Measurements from ENCODE around the gene RICTOR.
A peak's percentile ranks its signal among the peaks of the same experiment; 100 is the strongest.

The RICTOR gene

DNA sequence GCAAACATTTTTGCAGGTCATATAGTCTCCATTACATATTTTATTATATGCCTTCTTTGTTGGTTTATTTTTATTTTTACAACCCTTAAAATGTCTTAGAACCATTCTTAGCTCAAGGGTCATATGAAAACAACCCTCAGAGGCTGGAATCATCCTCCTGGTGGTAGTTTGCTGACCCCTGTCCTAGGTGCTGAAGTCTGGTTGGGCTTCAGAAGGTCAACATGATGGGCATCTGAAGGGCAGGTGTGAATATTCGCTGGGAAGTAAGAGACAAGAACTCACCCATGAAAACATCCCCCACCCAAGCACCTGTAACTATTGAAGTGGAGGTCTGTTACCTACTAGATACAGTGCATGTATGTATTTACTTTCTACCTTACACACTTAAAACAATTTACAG is 153.0 kb downstream of the RICTOR start:
- no CpG with 5 or more reads among the region's 1 CpG for WGBS (ENCODE audit: extremely low coverage, insufficient coverage, low lambda C conversion rate)
- H3K4me1 ChIP-seq (ENCODE audit: control insufficient read depth, low read depth, low read length) = no peaks in the 10 kb centered on the region
- H3K79me1 ChIP-seq (ENCODE audit: low read length) = no peaks in the 10 kb centered on the region
- H2BK15ac ChIP-seq (replicated peaks; ENCODE audit: low read depth) = no peak overlapping the region
- H3K4me3 ChIP-seq (ENCODE audit: low read length) = no peak overlapping the region
- no peak overlapping the region for H3K23ac ChIP-seq (ENCODE audit: low read length)
- H3K27me3 ChIP-seq (ENCODE audit: insufficient read depth, low read length, poor library complexity) = no peaks in the 10 kb centered on the region
- H2AK5ac ChIP-seq (ENCODE audit: low read length) = no peak overlapping the region
- H2BK5ac ChIP-seq (ENCODE audit: low read length) = no peak overlapping the region
- no peak overlapping the region for H2BK120ac ChIP-seq (ENCODE audit: low read depth, low read length)
- H4K8ac ChIP-seq (ENCODE audit: low read depth, low read length) = no peak overlapping the region
- peak; percentile 54 for DNase-seq
- no peak overlapping the region for H3K56ac ChIP-seq (ENCODE audit: low read length)
- H3K4ac ChIP-seq (ENCODE audit: low read depth, low read length) = no peak overlapping the region
- no peak overlapping the region for H3K9ac ChIP-seq (ENCODE audit: low read length)
- no peaks in the 10 kb centered on the region for H3K36me3 ChIP-seq (ENCODE audit: control insufficient read depth, insufficient read depth, low read length)
- no peak overlapping the region for H3K27ac ChIP-seq (ENCODE audit: low read depth, low read length)
- H3K79me2 ChIP-seq (ENCODE audit: control insufficient read depth, insufficient read depth, low read length) = no peaks in the 10 kb centered on the region
- H3K18ac ChIP-seq (ENCODE audit: low read length) = no peak overlapping the region
- no peak overlapping the region for H4K5ac ChIP-seq (ENCODE audit: low read length)
- no peak overlapping the region for H3K4me2 ChIP-seq (ENCODE audit: low read length)

DNA sequence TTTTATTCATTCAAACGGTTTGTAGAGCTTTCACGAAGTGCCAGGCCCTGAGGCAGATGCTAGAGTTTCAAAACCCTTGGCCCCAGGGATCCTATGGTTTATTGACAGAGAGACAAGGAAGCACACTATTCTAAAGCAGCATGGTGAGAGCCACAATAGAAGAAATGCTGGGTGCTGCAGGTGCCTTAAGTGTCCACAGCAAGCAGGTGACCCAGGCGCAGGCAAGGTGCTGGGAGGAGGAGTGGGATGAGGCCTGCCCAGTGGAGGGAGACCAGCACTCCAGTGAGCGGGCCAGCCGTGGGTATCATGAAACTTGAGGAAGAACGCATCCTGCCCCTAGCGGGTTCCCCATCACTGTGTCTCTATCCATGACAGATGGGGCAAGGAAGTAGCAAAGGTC is 157.4 kb downstream of the RICTOR start:
- Histone ChIP-seq H3K18ac (ENCODE audit: low read length) (no peak overlapping the region), H4K5ac (ENCODE audit: low read length) (no peak overlapping the region), H3K4me2 (ENCODE audit: low read length) (no peak overlapping the region), H2BK120ac (ENCODE audit: low read depth, low read length) (no peak overlapping the region), H2BK15ac (replicated peaks; ENCODE audit: low read depth) (no peak overlapping the region), H2AK5ac (ENCODE audit: low read length) (no peak overlapping the region), H4K8ac (ENCODE audit: low read depth, low read length) (no peak overlapping the region), H3K27ac (ENCODE audit: low read depth, low read length) (no peak overlapping the region), H3K36me3 (ENCODE audit: control insufficient read depth, insufficient read depth, low read length) (no peaks in the 10 kb centered on the region), H3K4me1 (ENCODE audit: control insufficient read depth, low read depth, low read length) (no peaks in the 10 kb centered on the region), H2BK5ac (ENCODE audit: low read length) (no peak overlapping the region), H3K79me2 (ENCODE audit: control insufficient read depth, insufficient read depth, low read length) (no peaks in the 10 kb centered on the region), H3K27me3 (ENCODE audit: insufficient read depth, low read length, poor library complexity) (no peaks in the 10 kb centered on the region), H3K4ac (ENCODE audit: low read depth, low read length) (no peak overlapping the region), H3K4me3 (ENCODE audit: low read length) (no peak overlapping the region), H3K23ac (ENCODE audit: low read length) (no peak overlapping the region), H3K79me1 (ENCODE audit: low read length) (no peaks in the 10 kb centered on the region), H3K9ac (ENCODE audit: low read length) (no peak overlapping the region), H3K56ac (ENCODE audit: low read length) (no peak overlapping the region)
- WGBS (ENCODE audit: extremely low coverage, insufficient coverage, low lambda C conversion rate) = no CpG with 5 or more reads among the region's 7 CpGs
- no peak for DNase-seq

DNA sequence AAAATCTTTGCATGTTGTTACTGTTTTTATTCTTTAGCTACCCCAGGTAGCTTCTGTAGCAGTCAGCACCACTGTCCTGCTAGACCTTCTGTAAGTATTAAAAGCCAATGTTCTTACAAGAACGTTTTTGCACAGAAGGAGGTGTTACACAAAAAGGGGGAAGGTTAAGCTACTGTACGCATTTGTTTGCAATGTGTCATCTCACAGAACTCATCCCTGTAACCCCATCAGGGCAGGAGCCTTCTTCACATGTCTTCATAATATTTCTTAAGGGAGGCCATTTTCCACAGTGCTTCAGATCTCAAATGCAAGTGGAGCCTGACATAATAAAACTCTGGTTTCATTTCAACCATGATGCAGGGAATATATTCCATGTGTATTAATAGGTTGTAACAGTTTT is 160.5 kb downstream of the RICTOR start:
- no peaks in the 10 kb centered on the region for H3K79me2 ChIP-seq (ENCODE audit: control insufficient read depth, insufficient read depth, low read length)
- H2AK5ac ChIP-seq (ENCODE audit: low read length) = no peak overlapping the region
- no peak overlapping the region for H3K4ac ChIP-seq (ENCODE audit: low read depth, low read length)
- no peak overlapping the region for H3K27ac ChIP-seq (ENCODE audit: low read depth, low read length)
- H3K23ac ChIP-seq (ENCODE audit: low read length) = no peak overlapping the region
- no peaks in the 10 kb centered on the region for H3K27me3 ChIP-seq (ENCODE audit: insufficient read depth, low read length, poor library complexity)
- no peak overlapping the region for H4K5ac ChIP-seq (ENCODE audit: low read length)
- no peak overlapping the region for H4K8ac ChIP-seq (ENCODE audit: low read depth, low read length)
- no peaks in the 10 kb centered on the region for H3K4me1 ChIP-seq (ENCODE audit: control insufficient read depth, low read depth, low read length)
- H3K36me3 ChIP-seq (ENCODE audit: control insufficient read depth, insufficient read depth, low read length) = no peaks in the 10 kb centered on the region
- H2BK120ac ChIP-seq (ENCODE audit: low read depth, low read length) = no peak overlapping the region
- H3K18ac ChIP-seq (ENCODE audit: low read length) = no peak overlapping the region
- no peak overlapping the region for H3K4me3 ChIP-seq (ENCODE audit: low read length)
- H3K9ac ChIP-seq (ENCODE audit: low read length) = no peak overlapping the region
- no peaks in the 10 kb centered on the region for H3K79me1 ChIP-seq (ENCODE audit: low read length)
- no CpG with 5 or more reads among the region's 2 CpGs for WGBS (ENCODE audit: extremely low coverage, insufficient coverage, low lambda C conversion rate)
- no peak for DNase-seq
- H3K56ac ChIP-seq (ENCODE audit: low read length) = no peak overlapping the region
- H2BK15ac ChIP-seq (replicated peaks; ENCODE audit: low read depth) = no peak overlapping the region
- H3K4me2 ChIP-seq (ENCODE audit: low read length) = no peak overlapping the region
- H2BK5ac ChIP-seq (ENCODE audit: low read length) = no peak overlapping the region

DNA sequence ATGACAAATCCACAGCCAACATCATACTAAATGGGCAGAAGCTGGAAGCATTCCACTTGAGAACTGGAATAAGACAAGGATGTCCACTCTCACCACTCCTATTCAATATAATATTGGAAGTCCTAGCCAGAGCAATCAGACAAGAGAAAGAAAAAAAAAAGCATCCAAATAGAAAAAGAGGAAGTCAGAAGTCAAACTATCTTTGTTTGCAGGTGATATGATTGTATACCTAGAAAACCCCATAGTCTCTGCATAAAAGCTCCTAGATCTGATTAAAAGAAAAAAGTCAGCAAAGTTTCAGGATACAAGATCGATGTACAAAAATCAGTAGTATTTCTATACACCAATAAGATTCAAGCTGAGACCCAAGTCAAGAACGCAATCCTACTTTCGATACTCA is 162.3 kb downstream of the RICTOR start:
- no CpG with 5 or more reads among the region's 3 CpGs for WGBS (ENCODE audit: extremely low coverage, insufficient coverage, low lambda C conversion rate)
- no peak overlapping the region for H2BK5ac ChIP-seq (ENCODE audit: low read length)
- no peak overlapping the region for H4K8ac ChIP-seq (ENCODE audit: low read depth, low read length)
- no peaks in the 10 kb centered on the region for H3K79me1 ChIP-seq (ENCODE audit: low read length)
- no peaks in the 10 kb centered on the region for H3K27me3 ChIP-seq (ENCODE audit: insufficient read depth, low read length, poor library complexity)
- H3K4me2 ChIP-seq (ENCODE audit: low read length) = no peak overlapping the region
- H4K5ac ChIP-seq (ENCODE audit: low read length) = no peak overlapping the region
- no peak overlapping the region for H3K56ac ChIP-seq (ENCODE audit: low read length)
- H3K9ac ChIP-seq (ENCODE audit: low read length) = no peak overlapping the region
- no peaks in the 10 kb centered on the region for H3K36me3 ChIP-seq (ENCODE audit: control insufficient read depth, insufficient read depth, low read length)
- no peak overlapping the region for H2BK15ac ChIP-seq (replicated peaks; ENCODE audit: low read depth)
- H2AK5ac ChIP-seq (ENCODE audit: low read length) = no peak overlapping the region
- H3K23ac ChIP-seq (ENCODE audit: low read length) = no peak overlapping the region
- H3K4ac ChIP-seq (ENCODE audit: low read depth, low read length) = no peak overlapping the region
- no peaks in the 10 kb centered on the region for H3K4me1 ChIP-seq (ENCODE audit: control insufficient read depth, low read depth, low read length)
- no peak overlapping the region for H2BK120ac ChIP-seq (ENCODE audit: low read depth, low read length)
- no peak overlapping the region for H3K18ac ChIP-seq (ENCODE audit: low read length)
- H3K79me2 ChIP-seq (ENCODE audit: control insufficient read depth, insufficient read depth, low read length) = no peaks in the 10 kb centered on the region
- no peak for DNase-seq
- H3K4me3 ChIP-seq (ENCODE audit: low read length) = no peak overlapping the region
- no peak overlapping the region for H3K27ac ChIP-seq (ENCODE audit: low read depth, low read length)

DNA sequence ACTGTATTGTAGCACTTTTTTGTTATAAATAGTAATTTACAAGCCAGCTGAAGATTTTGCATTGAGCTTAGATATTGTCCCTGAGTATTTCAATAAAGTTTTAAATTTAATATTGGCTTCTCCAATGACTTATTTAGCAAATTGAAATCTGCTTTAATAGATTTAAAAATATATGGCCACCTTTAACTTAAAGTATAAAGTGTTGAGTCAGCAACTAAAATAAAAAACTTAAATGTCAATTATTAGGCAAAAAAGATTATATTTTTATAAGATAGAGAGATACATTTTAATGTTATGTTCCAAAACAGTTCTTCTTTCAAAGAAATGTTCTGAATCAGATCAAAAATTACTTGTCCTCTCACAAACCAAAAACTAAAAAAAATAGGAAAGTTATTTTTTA is 167.7 kb downstream of the RICTOR start:
- no peak overlapping the region for H3K27ac ChIP-seq (ENCODE audit: low read depth, low read length)
- no peak overlapping the region for H4K5ac ChIP-seq (ENCODE audit: low read length)
- H2BK15ac ChIP-seq (replicated peaks; ENCODE audit: low read depth) = no peak overlapping the region
- no peak overlapping the region for H2AK5ac ChIP-seq (ENCODE audit: low read length)
- H3K79me1 ChIP-seq (ENCODE audit: low read length) = no peaks in the 10 kb centered on the region
- no peak overlapping the region for H3K23ac ChIP-seq (ENCODE audit: low read length)
- no peaks in the 10 kb centered on the region for H3K27me3 ChIP-seq (ENCODE audit: insufficient read depth, low read length, poor library complexity)
- no peak overlapping the region for H3K56ac ChIP-seq (ENCODE audit: low read length)
- H3K4me2 ChIP-seq (ENCODE audit: low read length) = no peak overlapping the region
- no peak for DNase-seq
- H3K4me3 ChIP-seq (ENCODE audit: low read length) = no peak overlapping the region
- H4K8ac ChIP-seq (ENCODE audit: low read depth, low read length) = no peak overlapping the region
- no peaks in the 10 kb centered on the region for H3K4me1 ChIP-seq (ENCODE audit: control insufficient read depth, low read depth, low read length)
- H3K4ac ChIP-seq (ENCODE audit: low read depth, low read length) = no peak overlapping the region
- no peak overlapping the region for H2BK5ac ChIP-seq (ENCODE audit: low read length)
- no peaks in the 10 kb centered on the region for H3K79me2 ChIP-seq (ENCODE audit: control insufficient read depth, insufficient read depth, low read length)
- H3K36me3 ChIP-seq (ENCODE audit: control insufficient read depth, insufficient read depth, low read length) = no peaks in the 10 kb centered on the region
- H3K18ac ChIP-seq (ENCODE audit: low read length) = no peak overlapping the region
- no peak overlapping the region for H3K9ac ChIP-seq (ENCODE audit: low read length)
- no peak overlapping the region for H2BK120ac ChIP-seq (ENCODE audit: low read depth, low read length)

DNA sequence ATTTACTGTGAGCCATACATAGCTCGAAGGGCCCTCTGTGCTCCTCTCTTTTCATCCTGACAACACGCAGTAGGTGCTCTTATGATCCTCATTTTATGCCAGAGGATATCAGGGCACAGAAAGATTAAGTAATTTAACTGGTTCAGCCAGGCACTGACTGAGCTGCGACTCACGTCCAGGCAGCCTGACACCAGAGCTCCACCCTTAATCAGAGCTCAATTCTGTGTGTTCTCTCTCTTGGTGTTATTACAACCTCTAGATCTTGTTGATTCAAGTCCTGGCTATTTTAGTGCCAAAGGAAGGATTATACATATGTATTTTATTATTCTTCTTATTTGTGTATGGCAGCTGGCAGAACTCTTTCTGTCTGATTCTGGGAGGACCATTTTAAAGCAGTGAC is 168.7 kb downstream of the RICTOR start:
- WGBS (ENCODE audit: extremely low coverage, insufficient coverage, low lambda C conversion rate) = no CpG with 5 or more reads among the region's 4 CpGs
- no peaks in the 10 kb centered on the region for H3K36me3 ChIP-seq (ENCODE audit: control insufficient read depth, insufficient read depth, low read length)

More for the DNA sequence above, 168.7 kb downstream of the RICTOR start:
- Histone ChIP-seq H3K27ac (ENCODE audit: low read depth, low read length) (no peak overlapping the region), H3K4me2 (ENCODE audit: low read length) (no peak overlapping the region), H3K79me2 (ENCODE audit: control insufficient read depth, insufficient read depth, low read length) (no peaks in the 10 kb centered on the region), H2AK5ac (ENCODE audit: low read length) (no peak overlapping the region), H3K18ac (ENCODE audit: low read length) (no peak overlapping the region), H3K4me3 (ENCODE audit: low read length) (no peak overlapping the region), H3K56ac (ENCODE audit: low read length) (no peak overlapping the region), H3K79me1 (ENCODE audit: low read length) (no peaks in the 10 kb centered on the region), H3K4ac (ENCODE audit: low read depth, low read length) (no peak overlapping the region), H3K23ac (ENCODE audit: low read length) (no peak overlapping the region), H3K9ac (ENCODE audit: low read length) (no peak overlapping the region), H2BK5ac (ENCODE audit: low read length) (no peak overlapping the region), H2BK120ac (ENCODE audit: low read depth, low read length) (no peak overlapping the region), H3K27me3 (ENCODE audit: insufficient read depth, low read length, poor library complexity) (no peaks in the 10 kb centered on the region), H2BK15ac (replicated peaks; ENCODE audit: low read depth) (no peak overlapping the region), H4K5ac (ENCODE audit: low read length) (no peak overlapping the region), H4K8ac (ENCODE audit: low read depth, low read length) (no peak overlapping the region), H3K4me1 (ENCODE audit: control insufficient read depth, low read depth, low read length) (no peaks in the 10 kb centered on the region)
- no peak for DNase-seq

Measured in mesendoderm (in vitro differentiated cells).